Neural crest cell (in vitro differentiated cells): ENCODE data around the gene USF1. TPM values are rescaled to one million over a fixed set of nuclear protein-coding genes. Genes with fewer than 3 reads are reported as not detected.

Experiments used
- DNase-seq: peaks from one replicate; pipeline ENCODE4 v3.0.0; 2021; ENCODE audit warnings: low read depth, mixed read lengths, low spot score
- H3K27ac Mint-ChIP-seq: one replicate; pipeline ENCODE4 v1.8.0; 2021; ENCODE audit warnings: mild to moderate bottlenecking, mixed read lengths; ENCODE audit not compliant: unreplicated experiment
- H3K27me3 Mint-ChIP-seq: 2 replicates; pipeline ENCODE4 v1.8.0; 2021; ENCODE audit warnings: low read depth, mild to moderate bottlenecking, mixed read lengths
- H3K36me3 Mint-ChIP-seq: 2 replicates; pipeline ENCODE4 v1.8.0; 2021; ENCODE audit warnings: low read depth, mild to moderate bottlenecking, mixed read lengths
- H3K4me1 Mint-ChIP-seq: 2 replicates; pipeline ENCODE4 v1.8.0; 2021; ENCODE audit warnings: mixed read lengths
- H3K4me3 Mint-ChIP-seq: one replicate; pipeline ENCODE4 v1.8.0; 2021; ENCODE audit warnings: mild to moderate bottlenecking, mixed read lengths
- H3K9me3 Mint-ChIP-seq: 2 replicates; pipeline ENCODE4 v1.8.0; 2021; ENCODE audit warnings: mixed read lengths
- total RNA-seq: library from RNA; stranded (reverse); gene quantifications from 2 replicates; pipeline ENCODE4 v1.2.1, GENCODE V29; 2021
- TF ChIP-seq, protein P1 (sequence below): fragments of 200-600 bp; sonication (generic); conservative IDR thresholded peaks from 2 replicates; pipeline ENCODE4 v1.5.0; 2021; ENCODE audit warnings: antibody characterized with exemption, mild to moderate bottlenecking

Gene USF1
- total RNA-seq, 1 donor from 2014 or later: 87.7 TPM

DNA sequence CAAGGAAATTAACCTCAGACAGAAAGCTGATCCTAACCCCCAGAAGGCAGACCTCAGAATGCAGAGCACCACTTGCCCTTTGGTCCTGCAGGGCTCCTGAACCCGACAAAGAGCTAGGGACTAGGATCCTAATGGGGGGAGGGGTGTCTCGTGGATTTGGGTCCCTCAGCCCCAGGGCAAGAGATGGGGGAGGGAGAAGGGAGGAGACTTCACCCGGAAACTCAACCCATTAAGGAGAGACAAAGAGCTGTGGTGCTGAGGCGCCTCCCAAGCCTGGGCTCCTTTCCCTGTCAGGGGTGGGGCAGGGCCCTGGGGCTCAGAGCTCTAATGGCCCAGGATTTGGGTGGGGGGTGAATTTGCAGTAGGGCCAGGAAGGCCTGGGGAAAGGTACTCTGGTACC, 40.7 kb upstream of the USF1 start:
- no peak for DNase-seq
- TF ChIP-seq, protein P1, sequence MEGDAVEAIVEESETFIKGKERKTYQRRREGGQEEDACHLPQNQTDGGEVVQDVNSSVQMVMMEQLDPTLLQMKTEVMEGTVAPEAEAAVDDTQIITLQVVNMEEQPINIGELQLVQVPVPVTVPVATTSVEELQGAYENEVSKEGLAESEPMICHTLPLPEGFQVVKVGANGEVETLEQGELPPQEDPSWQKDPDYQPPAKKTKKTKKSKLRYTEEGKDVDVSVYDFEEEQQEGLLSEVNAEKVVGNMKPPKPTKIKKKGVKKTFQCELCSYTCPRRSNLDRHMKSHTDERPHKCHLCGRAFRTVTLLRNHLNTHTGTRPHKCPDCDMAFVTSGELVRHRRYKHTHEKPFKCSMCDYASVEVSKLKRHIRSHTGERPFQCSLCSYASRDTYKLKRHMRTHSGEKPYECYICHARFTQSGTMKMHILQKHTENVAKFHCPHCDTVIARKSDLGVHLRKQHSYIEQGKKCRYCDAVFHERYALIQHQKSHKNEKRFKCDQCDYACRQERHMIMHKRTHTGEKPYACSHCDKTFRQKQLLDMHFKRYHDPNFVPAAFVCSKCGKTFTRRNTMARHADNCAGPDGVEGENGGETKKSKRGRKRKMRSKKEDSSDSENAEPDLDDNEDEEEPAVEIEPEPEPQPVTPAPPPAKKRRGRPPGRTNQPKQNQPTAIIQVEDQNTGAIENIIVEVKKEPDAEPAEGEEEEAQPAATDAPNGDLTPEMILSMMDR: no peak
- no peak overlapping the region for H3K4me3 Mint-ChIP-seq
- no peaks in the 10 kb centered on the region for H3K36me3 Mint-ChIP-seq
- no peak overlapping the region for H3K27ac Mint-ChIP-seq
- H3K4me1 Mint-ChIP-seq: peaks cover 10% of the 10 kb centered on the region
- no peaks in the 10 kb centered on the region for H3K9me3 Mint-ChIP-seq
- H3K27me3 Mint-ChIP-seq: no peaks in the 10 kb centered on the region

DNA sequence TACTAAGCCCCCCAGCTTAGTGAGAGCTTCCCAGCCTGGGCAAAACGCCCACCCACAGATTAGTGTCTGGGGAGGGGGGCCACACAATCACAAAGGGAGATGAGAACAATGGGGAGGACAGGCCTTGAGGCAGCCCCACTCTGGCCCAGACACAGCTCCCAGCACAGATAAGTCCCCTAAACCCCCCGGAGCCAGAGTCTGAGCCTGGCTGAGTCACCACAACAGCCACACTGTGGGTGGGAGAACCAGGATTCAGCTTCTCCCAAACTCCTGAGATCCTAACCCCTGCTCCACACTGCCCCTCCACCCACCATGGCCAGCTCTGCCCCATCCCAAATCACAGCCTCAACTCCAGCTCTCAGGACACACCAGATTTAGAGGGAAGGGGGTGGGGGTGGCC, 39.4 kb upstream of the USF1 start:
- Mint-ChIP-seq H3K36me3 (no peaks in the 10 kb centered on the region), H3K9me3 (no peaks in the 10 kb centered on the region), H3K27ac (no peak overlapping the region), H3K4me3 (no peak overlapping the region), H3K27me3 (no peaks in the 10 kb centered on the region), H3K4me1 (peaks cover 18% of the 10 kb centered on the region)
- TF ChIP-seq, protein P1: no peak
- no peak for DNase-seq

DNA sequence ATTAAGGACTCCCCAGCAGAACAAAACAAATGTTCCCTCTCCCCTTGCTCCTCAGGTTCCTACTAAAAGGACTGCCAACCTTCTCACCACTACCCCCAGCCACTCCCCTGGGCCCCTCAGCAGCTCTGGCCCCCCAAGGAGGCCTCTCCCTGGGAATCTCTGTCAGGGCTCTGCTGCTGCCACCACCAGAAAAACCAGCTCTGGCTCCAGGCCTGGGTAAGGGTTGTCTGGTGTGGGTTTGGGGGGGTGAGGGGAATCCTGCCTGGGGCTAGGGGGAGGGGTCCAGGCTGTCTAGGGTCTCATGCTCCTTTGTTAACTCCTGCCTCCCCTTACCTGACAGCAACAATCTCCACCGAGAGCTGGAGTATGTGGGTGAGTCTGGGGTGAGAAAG, 38.8 kb upstream of the USF1 start:
- no peak for DNase-seq
- Mint-ChIP-seq H3K4me1 (peaks cover 22% of the 10 kb centered on the region), H3K9me3 (no peaks in the 10 kb centered on the region), H3K27ac (no peak overlapping the region), H3K4me3 (no peak overlapping the region), H3K36me3 (no peaks in the 10 kb centered on the region), H3K27me3 (no peaks in the 10 kb centered on the region)
- TF ChIP-seq, protein P1: no peak

DNA sequence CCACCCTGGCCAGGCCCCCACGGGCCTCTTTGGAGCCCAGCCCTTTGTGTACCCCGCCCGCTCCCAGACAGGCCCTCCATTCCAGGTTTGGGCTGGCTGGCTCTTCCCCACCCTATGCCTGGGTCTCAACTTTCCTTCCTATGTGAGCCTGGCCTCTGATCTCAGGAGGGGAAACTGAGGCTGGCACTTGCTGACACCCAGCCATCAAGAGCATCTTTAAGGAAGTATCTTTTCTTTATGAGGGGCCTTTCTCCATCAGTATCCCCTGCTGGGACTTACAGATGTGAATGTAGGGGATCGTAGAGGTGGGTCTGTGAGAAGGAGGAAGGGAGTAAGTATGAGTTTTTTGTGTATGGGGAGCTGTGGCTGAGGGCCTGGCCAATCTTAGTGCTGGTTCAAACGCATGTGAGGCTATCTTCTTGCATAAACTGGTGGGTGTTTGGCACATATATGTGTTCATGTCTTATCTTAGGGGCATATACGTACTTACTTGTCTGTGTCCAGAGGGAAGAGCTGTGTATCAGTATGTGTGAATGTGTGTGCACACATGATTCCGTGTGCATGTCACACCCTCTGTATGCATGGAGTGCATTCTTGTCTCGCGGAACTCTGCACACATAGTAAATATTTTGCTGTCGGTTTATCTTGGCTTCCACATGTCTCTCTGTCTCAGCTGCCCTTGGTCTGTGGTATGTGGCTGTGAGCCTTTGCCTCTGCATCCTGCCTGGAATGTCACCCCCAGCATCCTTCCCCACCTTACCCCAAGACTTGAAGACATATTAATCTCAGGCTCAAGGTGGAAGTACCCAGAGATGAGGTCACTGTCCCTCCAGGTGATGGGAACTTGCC, 38.2 kb upstream of the USF1 start:
- Mint-ChIP-seq H3K36me3 (no peaks in the 10 kb centered on the region), H3K4me3 (no peak overlapping the region), H3K4me1 (peaks cover 25% of the 10 kb centered on the region), H3K9me3 (no peaks in the 10 kb centered on the region), H3K27me3 (no peaks in the 10 kb centered on the region), H3K27ac (no peak overlapping the region)
- TF ChIP-seq, protein P1: no peak
- DNase-seq: no peak

DNA sequence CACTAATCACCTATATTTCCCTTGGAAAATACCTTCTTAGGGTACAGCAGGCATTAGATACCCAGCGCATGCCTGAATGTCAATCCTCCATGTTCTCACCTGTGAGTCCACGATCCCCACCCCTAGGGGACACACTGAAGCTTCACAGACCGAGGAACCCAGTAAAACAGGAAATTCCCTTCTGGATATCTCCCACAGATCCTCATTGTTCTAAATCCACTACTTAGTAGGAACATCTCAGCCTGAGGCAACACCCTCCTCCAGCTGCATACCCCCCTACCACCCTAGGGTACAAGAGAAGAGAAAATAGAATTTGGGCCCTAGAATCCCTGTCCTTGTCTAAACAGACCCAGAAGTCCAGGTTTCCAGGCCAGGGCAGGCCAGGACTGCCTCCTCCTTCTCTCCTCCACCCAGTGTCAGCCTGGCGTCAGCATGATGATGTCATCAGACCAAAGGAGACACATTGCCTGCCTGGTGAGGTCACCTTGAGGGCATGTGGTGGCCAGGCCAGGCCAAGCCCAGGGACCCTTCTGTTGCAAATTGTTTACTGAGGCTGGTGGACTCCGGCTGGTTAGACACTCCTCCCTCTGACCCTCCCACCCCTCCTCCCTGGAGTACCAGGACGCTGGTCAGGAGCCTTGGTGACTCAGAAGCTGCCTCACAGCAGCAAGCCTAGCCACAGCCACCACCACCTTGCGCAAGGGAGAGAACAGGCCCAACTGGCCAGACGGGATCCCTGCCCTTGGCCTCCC, 37.4 kb upstream of the USF1 start:
- TF ChIP-seq, protein P1: no peak
- H3K4me1 Mint-ChIP-seq: peaks cover 27% of the 10 kb centered on the region
- H3K27ac Mint-ChIP-seq: peak overlapping the region; percentile 60
- no peaks in the 10 kb centered on the region for H3K27me3 Mint-ChIP-seq
- no peaks in the 10 kb centered on the region for H3K36me3 Mint-ChIP-seq
- H3K4me3 Mint-ChIP-seq: no peak overlapping the region
- no peaks in the 10 kb centered on the region for H3K9me3 Mint-ChIP-seq
- no peak for DNase-seq
